Measurements from ENCODE around the gene DPP4.

DPP4 gene

GRCh38 chr2:162012565-162013058, 61.4 kb downstream of the DPP4 start:
- no peak overlapping the region for H3K9ac ChIP-seq (ENCODE audit: low read depth, low read length)
- no peaks in the 10 kb centered on the region for H3K27me3 ChIP-seq (ENCODE audit: insufficient read depth, low read length)
- H3K4me1 ChIP-seq (ENCODE audit: insufficient read depth, low read length), result 0 out of 2 replicates have a peak, but pooled peaks cover 3% of the 10 kb centered on the region
- H3K36me3 ChIP-seq (ENCODE audit: insufficient read depth, low read depth, low read length), result no peaks in the 10 kb centered on the region
- H3K4me3 ChIP-seq (ENCODE audit: low read length), result no peak overlapping the region
- H3K27ac ChIP-seq (ENCODE audit: low read length), result no peak overlapping the region
- H3K9me3 ChIP-seq (ENCODE audit: insufficient read depth, low read depth, low read length), result no peaks in the 10 kb centered on the region

- H3K36me3 ChIP-seq (ENCODE audit: insufficient read depth, low read depth, low read length), result no peaks in the 10 kb centered on the region
- no peak overlapping the region for H3K27ac ChIP-seq (ENCODE audit: low read length)
- no peak overlapping the region for H3K4me3 ChIP-seq (ENCODE audit: low read length)
- H3K9ac ChIP-seq (ENCODE audit: low read depth, low read length), result no peak overlapping the region
- H3K4me1 ChIP-seq (ENCODE audit: insufficient read depth, low read length), result 0 out of 2 replicates have a peak, but pooled peaks cover 3% of the 10 kb centered on the region
- H3K27me3 ChIP-seq (ENCODE audit: insufficient read depth, low read length), result no peaks in the 10 kb centered on the region
- H3K9me3 ChIP-seq (ENCODE audit: insufficient read depth, low read depth, low read length), result no peaks in the 10 kb centered on the region
These were observed 62.1 kb downstream of the DPP4 start for GRCh38 chr2:162011706-162012564.

GRCh38 chr2:162009543-162009942, 64.5 kb downstream of the DPP4 start:
- H3K36me3 ChIP-seq (ENCODE audit: insufficient read depth, low read depth, low read length), result no peaks in the 10 kb centered on the region
- H3K9ac ChIP-seq (ENCODE audit: low read depth, low read length), result no peak overlapping the region
- H3K4me1 ChIP-seq (ENCODE audit: insufficient read depth, low read length), result 0 out of 2 replicates have a peak, but pooled peaks cover 3% of the 10 kb centered on the region
- no peak overlapping the region for H3K27ac ChIP-seq (ENCODE audit: low read length)
- H3K9me3 ChIP-seq (ENCODE audit: insufficient read depth, low read depth, low read length), result no peaks in the 10 kb centered on the region
- H3K4me3 ChIP-seq (ENCODE audit: low read length), result no peak overlapping the region
- no peaks in the 10 kb centered on the region for H3K27me3 ChIP-seq (ENCODE audit: insufficient read depth, low read length)

GRCh38 chr2:162007447-162008040, 66.5 kb downstream of the DPP4 start:
- Histone ChIP-seq H3K9me3 (ENCODE audit: insufficient read depth, low read depth, low read length) (no peaks in the 10 kb centered on the region), H3K27ac (ENCODE audit: low read length) (no peak overlapping the region), H3K4me1 (ENCODE audit: insufficient read depth, low read length) (peaks cover 8% of the 10 kb centered on the region; the same call in 1 of the 2 replicates), H3K36me3 (ENCODE audit: insufficient read depth, low read depth, low read length) (no peaks in the 10 kb centered on the region), H3K9ac (ENCODE audit: low read depth, low read length) (no peak overlapping the region), H3K27me3 (ENCODE audit: insufficient read depth, low read length) (no peaks in the 10 kb centered on the region), H3K4me3 (ENCODE audit: low read length) (no peak overlapping the region)

GRCh38 chr2:162006337-162006736, 67.7 kb downstream of the DPP4 start:
- Histone ChIP-seq H3K9ac (ENCODE audit: low read depth, low read length) (no peak overlapping the region), H3K27ac (ENCODE audit: low read length) (no peak overlapping the region), H3K4me1 (ENCODE audit: insufficient read depth, low read length) (peaks cover 18% of the 10 kb centered on the region; the same call in 1 of the 2 replicates)

GRCh38 chr2:162004031-162004430, 70.0 kb downstream of the DPP4 start:
- no peaks in the 10 kb centered on the region for H3K9me3 ChIP-seq (ENCODE audit: insufficient read depth, low read depth, low read length)
- no peak overlapping the region for H3K9ac ChIP-seq (ENCODE audit: low read depth, low read length)
- H3K27ac ChIP-seq (ENCODE audit: low read length), result no peak overlapping the region
- H3K4me3 ChIP-seq (ENCODE audit: low read length), result no peak overlapping the region
- peaks cover 21% of the 10 kb centered on the region; the same call in 1 of the 2 replicates for H3K4me1 ChIP-seq (ENCODE audit: insufficient read depth, low read length)
- H3K36me3 ChIP-seq (ENCODE audit: insufficient read depth, low read depth, low read length), result no peaks in the 10 kb centered on the region
- no peaks in the 10 kb centered on the region for H3K27me3 ChIP-seq (ENCODE audit: insufficient read depth, low read length)

More at GRCh38 chr2:162006337-162006736, 67.7 kb downstream of the DPP4 start:
- H3K4me3 ChIP-seq (ENCODE audit: low read length), result no peak overlapping the region
- no peaks in the 10 kb centered on the region for H3K27me3 ChIP-seq (ENCODE audit: insufficient read depth, low read length)
- H3K36me3 ChIP-seq (ENCODE audit: insufficient read depth, low read depth, low read length), result no peaks in the 10 kb centered on the region
- no peaks in the 10 kb centered on the region for H3K9me3 ChIP-seq (ENCODE audit: insufficient read depth, low read depth, low read length)

GRCh38 chr2:162002623-162003235, 71.3 kb downstream of the DPP4 start:
- H3K4me3 ChIP-seq (ENCODE audit: low read length), result 0 out of 2 replicates have a peak overlapping the region, but pooled peaks have one; percentile 25

GRCh38 chr2:162000431-162000830, 73.6 kb downstream of the DPP4 start:
- Histone ChIP-seq H3K36me3 (ENCODE audit: insufficient read depth, low read depth, low read length) (no peaks in the 10 kb centered on the region), H3K4me1 (ENCODE audit: insufficient read depth, low read length) (peaks cover 28% of the 10 kb centered on the region; the same call in 1 of the 2 replicates)

More at GRCh38 chr2:162002623-162003235, 71.3 kb downstream of the DPP4 start:
- H3K27me3 ChIP-seq (ENCODE audit: insufficient read depth, low read length), result no peaks in the 10 kb centered on the region
- peak overlapping the region; percentile 25 for H3K27ac ChIP-seq (ENCODE audit: low read length)
- H3K9ac ChIP-seq (ENCODE audit: low read depth, low read length), result peak overlapping the region; percentile 51; the same call in 1 of the 2 replicates
- peaks cover 27% of the 10 kb centered on the region; the same call in 1 of the 2 replicates for H3K4me1 ChIP-seq (ENCODE audit: insufficient read depth, low read length)
- H3K36me3 ChIP-seq (ENCODE audit: insufficient read depth, low read depth, low read length), result no peaks in the 10 kb centered on the region
- no peaks in the 10 kb centered on the region for H3K9me3 ChIP-seq (ENCODE audit: insufficient read depth, low read depth, low read length)

GRCh38 chr2:161999321-161999720, 74.7 kb downstream of the DPP4 start:
- Histone ChIP-seq H3K9ac (ENCODE audit: low read depth, low read length) (no peak overlapping the region), H3K27me3 (ENCODE audit: insufficient read depth, low read length) (no peaks in the 10 kb centered on the region), H3K4me3 (ENCODE audit: low read length) (no peak overlapping the region), H3K27ac (ENCODE audit: low read length) (no peak overlapping the region), H3K9me3 (ENCODE audit: insufficient read depth, low read depth, low read length) (no peaks in the 10 kb centered on the region), H3K36me3 (ENCODE audit: insufficient read depth, low read depth, low read length) (no peaks in the 10 kb centered on the region), H3K4me1 (ENCODE audit: insufficient read depth, low read length) (peaks cover 28% of the 10 kb centered on the region; the same call in 1 of the 2 replicates)

More at GRCh38 chr2:162000431-162000830, 73.6 kb downstream of the DPP4 start:
- Histone ChIP-seq H3K27ac (ENCODE audit: low read length) (no peak overlapping the region), H3K27me3 (ENCODE audit: insufficient read depth, low read length) (no peaks in the 10 kb centered on the region), H3K9ac (ENCODE audit: low read depth, low read length) (no peak overlapping the region), H3K9me3 (ENCODE audit: insufficient read depth, low read depth, low read length) (no peaks in the 10 kb centered on the region), H3K4me3 (ENCODE audit: low read length) (no peak overlapping the region)

GRCh38 chr2:161998857-161999256, 75.2 kb downstream of the DPP4 start:
- peaks cover 28% of the 10 kb centered on the region; the same call in 1 of the 2 replicates for H3K4me1 ChIP-seq (ENCODE audit: insufficient read depth, low read length)
- H3K27me3 ChIP-seq (ENCODE audit: insufficient read depth, low read length), result no peaks in the 10 kb centered on the region
- no peaks in the 10 kb centered on the region for H3K36me3 ChIP-seq (ENCODE audit: insufficient read depth, low read depth, low read length)
- no peak overlapping the region for H3K9ac ChIP-seq (ENCODE audit: low read depth, low read length)
- H3K4me3 ChIP-seq (ENCODE audit: low read length), result no peak overlapping the region
- no peak overlapping the region for H3K27ac ChIP-seq (ENCODE audit: low read length)
- H3K9me3 ChIP-seq (ENCODE audit: insufficient read depth, low read depth, low read length), result no peaks in the 10 kb centered on the region

GRCh38 chr2:161997916-161998471, 76.0 kb downstream of the DPP4 start:
- Histone ChIP-seq H3K36me3 (ENCODE audit: insufficient read depth, low read depth, low read length) (no peaks in the 10 kb centered on the region), H3K9ac (ENCODE audit: low read depth, low read length) (no peak overlapping the region), H3K27me3 (ENCODE audit: insufficient read depth, low read length) (no peaks in the 10 kb centered on the region), H3K27ac (ENCODE audit: low read length) (no peak overlapping the region), H3K4me3 (ENCODE audit: low read length) (no peak overlapping the region), H3K9me3 (ENCODE audit: insufficient read depth, low read depth, low read length) (no peaks in the 10 kb centered on the region), H3K4me1 (ENCODE audit: insufficient read depth, low read length) (peaks cover 26% of the 10 kb centered on the region; the same call in 1 of the 2 replicates)

All from iPS-20b (cell line).